Measurements from ENCODE around the gene GDAP1L1.
"Not testable (repeated sequence)": the region's sequence is repeated elsewhere in the genome, so short reads cannot be mapped to it uniquely, and the experiment has no call there.

Gene GDAP1L1

DNA sequence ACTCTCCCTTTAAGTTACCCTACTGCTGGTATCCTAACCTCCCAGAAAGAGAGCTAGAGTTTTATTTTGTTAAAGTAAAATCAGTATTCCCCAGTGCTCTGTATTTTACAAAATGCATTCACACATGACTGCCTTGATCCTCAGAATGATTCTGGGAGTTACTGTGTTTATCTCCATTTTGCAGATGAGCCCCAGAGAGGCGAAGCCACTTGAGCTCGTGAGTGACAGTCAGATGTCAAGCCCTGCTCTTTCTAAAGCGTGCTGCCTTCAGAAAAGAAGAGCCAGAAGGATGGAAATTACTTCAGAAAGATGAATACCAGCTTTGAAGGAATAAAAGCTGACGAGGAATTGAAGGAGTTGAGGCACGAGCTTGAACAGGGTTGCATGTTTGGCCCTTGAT lies 22.5 kb upstream of the GDAP1L1 start:
- H3K9me3 ChIP-seq (ENCODE audit: low read length): no peaks in the 10 kb centered on the region
- no peaks in the 10 kb centered on the region for H3K36me3 ChIP-seq (ENCODE audit: insufficient read depth, low read length)
- no peaks in the 10 kb centered on the region for H3K27me3 ChIP-seq (ENCODE audit: insufficient read depth, low read length)
- no peak overlapping the region for H2AFZ ChIP-seq (ENCODE audit: low read depth, low read length)
- no peak overlapping the region for H3K4me3 ChIP-seq (ENCODE audit: low read length)
- H3K4me1 ChIP-seq (ENCODE audit: insufficient read depth, low read length): no peaks in the 10 kb centered on the region

DNA sequence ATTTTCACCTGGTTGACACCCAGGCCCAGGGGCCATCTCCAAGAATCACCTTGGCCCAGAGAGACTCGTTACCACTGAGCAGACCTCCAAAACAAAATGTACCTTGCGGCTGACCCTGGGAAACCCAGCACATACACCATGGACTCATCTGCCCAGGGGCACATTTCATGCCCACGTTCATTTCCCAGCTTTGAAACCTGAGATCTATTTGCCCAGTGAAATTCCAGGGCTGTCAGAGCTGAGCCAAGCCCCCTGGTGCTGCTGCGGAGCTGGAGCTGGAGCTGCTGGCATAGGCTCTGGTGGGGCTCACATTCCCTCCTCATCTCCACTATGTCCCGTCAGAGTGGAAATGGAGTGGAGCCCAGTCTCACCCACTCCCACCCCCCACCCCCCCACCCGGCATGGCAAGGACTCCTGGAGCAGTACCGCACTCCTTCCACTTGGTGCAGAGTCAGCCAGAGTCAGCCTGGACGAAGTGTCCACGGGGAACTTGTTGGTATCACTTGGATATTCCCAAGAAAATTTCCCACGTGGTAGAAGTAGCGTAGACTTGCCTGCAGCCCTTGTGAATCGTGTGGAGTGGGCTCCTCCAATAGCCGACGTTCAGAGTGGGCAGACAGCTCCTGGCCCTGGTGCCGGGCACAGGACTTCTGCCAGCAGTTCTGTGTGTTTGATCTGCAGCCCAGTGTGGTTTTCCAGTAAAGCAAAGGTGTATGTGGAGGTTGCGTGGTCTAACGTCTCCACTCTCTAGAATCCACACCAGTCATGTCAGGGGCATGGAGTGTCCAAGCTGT lies 18.4 kb upstream of the GDAP1L1 start:
- H2AFZ ChIP-seq (ENCODE audit: low read depth, low read length): no peak overlapping the region
- H3K4me3 ChIP-seq (ENCODE audit: low read length): no peak overlapping the region
- H3K4me1 ChIP-seq (ENCODE audit: insufficient read depth, low read length): peaks cover 12% of the 10 kb centered on the region
- no peaks in the 10 kb centered on the region for H3K27me3 ChIP-seq (ENCODE audit: insufficient read depth, low read length)
- H3K9me3 ChIP-seq (ENCODE audit: low read length): no peaks in the 10 kb centered on the region
- H3K36me3 ChIP-seq (ENCODE audit: insufficient read depth, low read length): no peaks in the 10 kb centered on the region

DNA sequence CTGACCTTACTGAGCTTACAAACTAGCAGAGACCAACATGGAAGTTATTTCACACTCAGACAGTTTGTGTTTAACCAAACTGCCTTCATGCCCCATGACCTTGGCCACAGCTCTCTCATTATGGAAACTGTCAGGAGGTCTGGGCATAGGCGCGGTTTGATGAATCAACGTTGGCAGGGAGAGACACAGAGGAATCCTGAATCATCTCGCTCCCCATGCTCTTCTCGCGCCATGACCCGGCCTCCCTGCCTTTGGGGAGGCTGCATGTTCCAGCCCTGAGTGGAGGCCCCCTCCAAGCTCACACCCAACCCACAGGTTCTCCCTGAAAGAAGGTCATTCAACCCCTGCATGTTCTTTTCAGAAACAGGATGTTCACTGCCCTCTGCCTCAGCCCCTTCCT lies 15.9 kb upstream of the GDAP1L1 start:
- Histone ChIP-seq H3K27me3 (ENCODE audit: insufficient read depth, low read length) (no peaks in the 10 kb centered on the region), H3K9me3 (ENCODE audit: low read length) (no peaks in the 10 kb centered on the region), H3K4me3 (ENCODE audit: low read length) (no peak overlapping the region), H3K4me1 (ENCODE audit: insufficient read depth, low read length) (peaks cover 12% of the 10 kb centered on the region), H2AFZ (ENCODE audit: low read depth, low read length) (no peak overlapping the region), H3K36me3 (ENCODE audit: insufficient read depth, low read length) (no peaks in the 10 kb centered on the region)

- H3K9me3 ChIP-seq (ENCODE audit: low read length): no peaks in the 10 kb centered on the region
- H3K4me3 ChIP-seq (ENCODE audit: low read length): no peak overlapping the region
- H3K27me3 ChIP-seq (ENCODE audit: insufficient read depth, low read length): no peaks in the 10 kb centered on the region
- no peak overlapping the region for H2AFZ ChIP-seq (ENCODE audit: low read depth, low read length)
- peaks cover 12% of the 10 kb centered on the region for H3K4me1 ChIP-seq (ENCODE audit: insufficient read depth, low read length)
- no peaks in the 10 kb centered on the region for H3K36me3 ChIP-seq (ENCODE audit: insufficient read depth, low read length)
Observed at GRCh38 chr20:44231713-44232468, 15.2 kb upstream of the GDAP1L1 start.

GRCh38 chr20:44232469-44232856 lies 14.6 kb upstream of the GDAP1L1 start:
- not testable (repeated sequence) for H3K9me3 ChIP-seq (ENCODE audit: low read length); H3K36me3 ChIP-seq (ENCODE audit: insufficient read depth, low read length); H3K4me3 ChIP-seq (ENCODE audit: low read length); H3K27me3 ChIP-seq (ENCODE audit: insufficient read depth, low read length); H2AFZ ChIP-seq (ENCODE audit: low read depth, low read length)
- H3K4me1 ChIP-seq (ENCODE audit: insufficient read depth, low read length): peaks cover 12% of the 10 kb centered on the region

DNA sequence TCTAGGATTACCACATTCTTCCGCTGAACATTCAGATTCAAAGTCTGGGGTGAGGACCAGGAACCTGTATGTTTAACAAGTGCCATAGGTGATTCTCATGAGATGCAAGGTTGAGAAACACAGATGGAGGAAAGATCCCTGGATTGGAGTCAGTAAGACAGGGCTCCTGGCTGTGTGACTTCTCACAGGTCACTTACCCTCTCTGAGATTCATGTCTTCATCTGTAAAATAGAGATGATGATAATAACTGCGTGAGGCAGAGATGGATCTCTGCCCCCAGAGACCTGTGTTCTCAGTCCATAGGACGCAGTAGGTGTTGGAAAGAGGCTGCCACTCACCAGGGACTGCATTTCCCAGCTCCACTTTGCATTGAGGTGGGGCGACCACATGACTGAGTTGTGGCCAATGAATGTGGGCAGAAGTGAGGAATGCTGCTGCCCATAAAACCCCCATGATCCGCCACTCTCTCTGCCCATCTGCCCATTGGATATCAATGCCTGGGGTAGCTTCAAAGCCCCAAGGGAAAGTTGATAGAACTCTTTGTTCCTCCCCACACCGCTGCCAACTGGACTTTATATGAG lies 13.6 kb upstream of the GDAP1L1 start:
- peaks cover 12% of the 10 kb centered on the region for H3K4me1 ChIP-seq (ENCODE audit: insufficient read depth, low read length)

GRCh38 chr20:44234566-44235317 lies 12.4 kb upstream of the GDAP1L1 start:
- H3K4me3 ChIP-seq (ENCODE audit: low read length): no peak overlapping the region
- peaks cover 12% of the 10 kb centered on the region for H3K4me1 ChIP-seq (ENCODE audit: insufficient read depth, low read length)
- no peak overlapping the region for H2AFZ ChIP-seq (ENCODE audit: low read depth, low read length)
- H3K27me3 ChIP-seq (ENCODE audit: insufficient read depth, low read length): no peaks in the 10 kb centered on the region
- peaks cover 2% of the 10 kb centered on the region for H3K9me3 ChIP-seq (ENCODE audit: low read length)
- no peaks in the 10 kb centered on the region for H3K36me3 ChIP-seq (ENCODE audit: insufficient read depth, low read length)

More for the DNA sequence above, 13.6 kb upstream of the GDAP1L1 start:
- no peak overlapping the region for H3K4me3 ChIP-seq (ENCODE audit: low read length)
- H3K27me3 ChIP-seq (ENCODE audit: insufficient read depth, low read length): no peaks in the 10 kb centered on the region
- H3K9me3 ChIP-seq (ENCODE audit: low read length): no peaks in the 10 kb centered on the region
- H2AFZ ChIP-seq (ENCODE audit: low read depth, low read length): no peak overlapping the region
- H3K36me3 ChIP-seq (ENCODE audit: insufficient read depth, low read length): no peaks in the 10 kb centered on the region

DNA sequence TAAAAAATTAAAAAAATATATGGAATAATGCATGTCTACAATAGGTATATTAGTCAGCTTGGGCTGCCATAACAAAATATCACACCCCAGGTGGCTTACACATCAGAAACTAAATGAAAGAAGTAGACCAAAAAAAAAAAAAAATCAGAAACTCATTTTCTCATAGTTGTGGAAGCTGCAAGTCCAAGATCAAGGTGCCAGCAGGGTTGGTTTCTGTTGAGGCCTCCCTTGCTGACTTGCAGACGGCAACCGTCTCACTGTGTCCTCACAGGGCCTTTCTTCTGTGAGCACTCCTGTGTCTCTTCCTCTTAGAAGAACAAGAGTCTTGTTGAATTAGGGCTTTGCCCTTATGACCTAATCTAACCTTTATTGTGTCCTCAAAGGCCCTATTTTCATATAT lies 11.4 kb upstream of the GDAP1L1 start:
- Histone ChIP-seq H3K36me3 (ENCODE audit: insufficient read depth, low read length) (no peaks in the 10 kb centered on the region), H2AFZ (ENCODE audit: low read depth, low read length) (no peak overlapping the region), H3K9me3 (ENCODE audit: low read length) (peaks cover 2% of the 10 kb centered on the region), H3K4me3 (ENCODE audit: low read length) (no peak overlapping the region), H3K4me1 (ENCODE audit: insufficient read depth, low read length) (peaks cover 12% of the 10 kb centered on the region), H3K27me3 (ENCODE audit: insufficient read depth, low read length) (no peaks in the 10 kb centered on the region)

DNA sequence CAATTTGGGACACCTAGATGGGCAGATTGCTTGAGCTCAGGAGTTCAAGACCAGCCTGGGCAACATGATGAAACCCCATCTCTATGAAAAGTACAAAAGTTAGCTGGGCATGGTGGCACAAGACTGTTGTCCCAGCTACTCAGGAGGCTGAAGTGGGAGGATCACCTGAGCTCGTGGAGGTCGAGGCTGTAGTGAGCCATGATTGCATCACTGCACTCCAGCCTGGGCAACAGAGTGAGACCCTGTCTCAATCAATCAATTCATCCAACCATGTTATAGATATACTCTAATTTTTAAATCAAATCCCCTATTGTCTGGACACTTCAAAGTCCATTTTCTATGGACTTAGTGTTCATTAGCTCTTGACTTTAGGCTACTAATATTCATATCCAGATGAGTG lies 10.3 kb upstream of the GDAP1L1 start:
- H3K9me3 ChIP-seq (ENCODE audit: low read length); H2AFZ ChIP-seq (ENCODE audit: low read depth, low read length); H3K36me3 ChIP-seq (ENCODE audit: insufficient read depth, low read length); H3K27me3 ChIP-seq (ENCODE audit: insufficient read depth, low read length); H3K4me1 ChIP-seq (ENCODE audit: insufficient read depth, low read length); H3K4me3 ChIP-seq (ENCODE audit: low read length): not testable (repeated sequence)

DNA sequence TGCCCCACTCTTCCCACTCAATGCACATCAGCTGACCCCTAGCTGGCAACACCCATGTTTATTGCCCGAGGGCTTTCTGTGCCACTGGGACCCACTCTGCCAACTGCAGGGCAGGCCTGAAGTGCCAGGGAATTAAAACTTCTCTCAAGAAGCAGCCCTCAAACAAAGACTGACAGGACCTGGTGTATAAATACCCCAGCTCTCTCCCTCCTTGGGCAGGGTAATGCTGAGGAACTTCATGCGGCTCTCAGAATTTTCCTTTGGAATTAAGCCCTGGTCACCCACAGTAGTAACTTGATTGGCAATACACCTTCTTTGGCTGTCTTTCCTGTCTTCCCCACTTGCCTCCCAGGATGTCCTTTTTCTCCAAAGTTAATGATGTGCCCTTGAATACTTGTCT lies 5.3 kb upstream of the GDAP1L1 start:
- H3K4me1 ChIP-seq (ENCODE audit: insufficient read depth, low read length): peaks cover 6% of the 10 kb centered on the region
- H3K27me3 ChIP-seq (ENCODE audit: insufficient read depth, low read length): no peaks in the 10 kb centered on the region
- H3K4me3 ChIP-seq (ENCODE audit: low read length): no peak overlapping the region
- no peaks in the 10 kb centered on the region for H3K36me3 ChIP-seq (ENCODE audit: insufficient read depth, low read length)
- no peak overlapping the region for H2AFZ ChIP-seq (ENCODE audit: low read depth, low read length)
- H3K9me3 ChIP-seq (ENCODE audit: low read length): peaks cover 2% of the 10 kb centered on the region

DNA sequence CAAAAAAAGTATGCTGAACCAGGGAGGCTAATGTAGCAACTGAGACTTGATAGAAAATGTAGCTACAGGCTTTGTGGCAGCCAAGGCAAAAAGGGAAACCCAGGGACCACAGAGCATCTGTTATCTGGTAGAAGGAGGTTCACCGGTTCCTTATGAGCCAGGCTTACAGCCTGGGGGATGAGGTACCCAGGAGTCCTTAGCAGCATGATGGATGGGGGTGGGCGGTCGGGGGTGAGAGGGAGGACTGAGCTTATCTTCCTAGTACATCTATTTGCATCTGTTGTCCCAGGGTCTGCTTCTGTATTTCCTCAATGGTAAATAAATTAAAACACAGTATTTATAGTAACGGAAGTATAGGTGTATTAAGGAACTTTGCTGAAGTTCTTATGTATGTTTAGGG lies 1.1 kb upstream of the GDAP1L1 start:
- H2AFZ ChIP-seq (ENCODE audit: low read depth, low read length): no peak overlapping the region
- H3K4me1 ChIP-seq (ENCODE audit: insufficient read depth, low read length): peaks cover 12% of the 10 kb centered on the region
- no peaks in the 10 kb centered on the region for H3K9me3 ChIP-seq (ENCODE audit: low read length)
- no peaks in the 10 kb centered on the region for H3K27me3 ChIP-seq (ENCODE audit: insufficient read depth, low read length)
- H3K4me3 ChIP-seq (ENCODE audit: low read length): no peak overlapping the region
- H3K36me3 ChIP-seq (ENCODE audit: insufficient read depth, low read length): no peaks in the 10 kb centered on the region

DNA sequence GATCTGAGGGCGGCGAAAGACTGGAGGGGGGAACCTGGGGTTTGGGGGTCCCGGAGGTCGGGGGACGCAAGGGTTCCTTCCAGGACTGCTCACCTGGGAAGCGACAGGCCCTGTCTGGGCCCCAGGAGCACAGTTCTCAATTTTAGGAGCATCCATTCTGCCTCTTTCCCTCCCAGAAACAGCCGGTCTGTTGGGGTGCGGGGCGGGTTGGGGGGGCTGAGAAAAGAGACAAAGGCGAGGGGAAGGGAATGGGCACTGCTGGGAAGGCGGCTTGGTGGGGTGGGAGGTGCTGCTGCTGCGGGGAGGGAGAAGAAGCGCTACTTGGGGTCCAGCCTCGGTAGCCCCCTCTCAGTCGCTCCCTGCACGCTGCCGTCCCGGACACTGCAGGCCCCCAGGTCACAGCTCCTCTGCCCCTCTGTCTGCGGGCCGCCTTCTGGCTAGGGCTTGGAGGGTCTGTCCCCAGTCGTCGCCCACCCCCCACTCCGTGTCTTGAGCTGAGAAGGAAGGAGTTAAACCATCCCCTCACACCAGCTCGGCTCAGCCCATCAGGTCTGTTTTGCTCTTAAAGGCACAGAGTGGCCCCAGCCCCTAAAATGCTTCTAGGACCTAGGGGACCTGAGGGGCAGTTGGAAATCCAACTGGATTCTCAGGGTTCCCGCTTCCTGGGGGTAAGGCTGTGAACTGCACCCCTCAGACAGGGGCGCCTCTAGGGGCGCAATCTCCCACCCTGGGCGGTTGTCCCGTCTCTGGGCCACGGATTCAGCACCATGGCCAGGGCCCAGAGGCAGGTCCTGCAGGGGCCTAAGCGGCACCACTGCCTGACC lies 690 bp downstream of the GDAP1L1 start:
- Histone ChIP-seq H3K36me3 (ENCODE audit: insufficient read depth, low read length) (no peaks in the 10 kb centered on the region), H3K4me3 (ENCODE audit: low read length) (peak overlapping the region; percentile 62)

More for the DNA sequence above, 690 bp downstream of the GDAP1L1 start:
- peaks cover 12% of the 10 kb centered on the region for H3K4me1 ChIP-seq (ENCODE audit: insufficient read depth, low read length)
- no peaks in the 10 kb centered on the region for H3K9me3 ChIP-seq (ENCODE audit: low read length)
- H2AFZ ChIP-seq (ENCODE audit: low read depth, low read length): peak overlapping the region; percentile 71
- no peaks in the 10 kb centered on the region for H3K27me3 ChIP-seq (ENCODE audit: insufficient read depth, low read length)
